Activated CD8-positive, alpha-beta T cell treated with anti-CD3 and anti-CD28 coated beads for 36 hours (primary cell): Measurements from ENCODE around the gene CFAP299. TPM values are rescaled to one million over a fixed set of nuclear protein-coding genes. Genes with fewer than 3 reads are reported as not detected.

Experiments used
- ATAC-seq: fragments of 200-7000 bp; cut with Tn5 transposase; one replicate; pipeline ENCODE4 v1.10.0; 2021; ENCODE audit warnings: mild to moderate bottlenecking, moderate library complexity
- CTCF ChIA-PET: fragments of 350-600 bp; sonication (Branson Sonifier 250); formaldehyde crosslinking; loops from one replicate; lab custom pipeline; 2021; ENCODE audit warnings: antibody characterized with exemption; lab: Charles Lee
- POLR2A ChIA-PET: fragments of 350-600 bp; sonication (Branson Sonifier 250); formaldehyde crosslinking; loops from one replicate; lab custom pipeline; 2021; ENCODE audit warnings: antibody characterized with exemption; lab: Charles Lee
- DNase-seq: peaks from one replicate; pipeline ENCODE4 v3.0.0-alpha.2; 2020
- H3K27ac Mint-ChIP-seq: one replicate; pipeline ENCODE4 v1.8.0; 2021; ENCODE audit warnings: mild to moderate bottlenecking, mixed read lengths
- H3K27me3 Mint-ChIP-seq: one replicate; pipeline ENCODE4 v1.8.0; 2021; ENCODE audit warnings: mixed read lengths
- H3K36me3 Mint-ChIP-seq: one replicate; pipeline ENCODE4 v1.8.0; 2021; ENCODE audit warnings: low read depth, mixed read lengths
- H3K4me1 Mint-ChIP-seq: one replicate; pipeline ENCODE4 v1.8.0; 2021; ENCODE audit warnings: low read depth, mixed read lengths
- H3K4me3 Mint-ChIP-seq: one replicate; pipeline ENCODE4 v1.8.0; 2021; ENCODE audit warnings: mild to moderate bottlenecking, moderate library complexity, mixed read lengths
- H3K9me3 Mint-ChIP-seq: one replicate; pipeline ENCODE4 v1.8.0; 2021; ENCODE audit warnings: mixed read lengths
- intact Hi-C: fragments of 100-400 bp; cut with micrococcal nuclease; formaldehyde crosslinking; loops from one replicate; pipeline ENCODE4 v1.10.0; 2022
- total RNA-seq, 2 experiments: library from RNA; stranded (reverse); gene quantifications; one replicate each; pipeline ENCODE4 v1.2.3, GENCODE V29; 2021
- TF ChIP-seq, protein P1 (sequence below): fragments of 200-600 bp; IDR thresholded peaks from one replicate; pipeline ENCODE4 v1.8.0; 2022; ENCODE audit warnings: antibody characterized with exemption, mild to moderate bottlenecking

Gene CFAP299
- total RNA-seq, 2 experiments from 2014 or later, result not detected

DNA sequence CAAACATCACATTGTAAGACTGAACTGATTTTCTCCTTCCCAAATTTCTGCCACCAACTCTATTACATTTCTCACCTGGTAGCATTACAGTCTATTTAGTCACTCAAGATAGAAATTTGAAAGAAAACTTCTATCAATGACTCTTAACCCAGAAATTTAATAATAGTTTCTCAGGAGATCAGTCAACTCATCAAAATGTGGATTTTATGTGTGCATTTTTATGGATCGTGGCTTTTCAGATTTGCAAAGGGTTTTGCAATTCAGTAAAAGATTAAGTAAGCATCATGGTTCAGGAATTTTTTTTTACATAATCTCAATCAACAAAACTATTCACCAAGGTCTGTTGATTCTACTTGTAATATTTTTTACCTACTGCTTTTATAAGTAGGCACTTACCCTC is 111.1 kb downstream of the CFAP299 start:
- no peaks in the 10 kb centered on the region for H3K27me3 Mint-ChIP-seq
- POLR2A ChIA-PET, result no interaction called here
- H3K27ac Mint-ChIP-seq, result no peak overlapping the region
- CTCF ChIA-PET, result no interaction called here
- TF ChIP-seq, protein P1, sequence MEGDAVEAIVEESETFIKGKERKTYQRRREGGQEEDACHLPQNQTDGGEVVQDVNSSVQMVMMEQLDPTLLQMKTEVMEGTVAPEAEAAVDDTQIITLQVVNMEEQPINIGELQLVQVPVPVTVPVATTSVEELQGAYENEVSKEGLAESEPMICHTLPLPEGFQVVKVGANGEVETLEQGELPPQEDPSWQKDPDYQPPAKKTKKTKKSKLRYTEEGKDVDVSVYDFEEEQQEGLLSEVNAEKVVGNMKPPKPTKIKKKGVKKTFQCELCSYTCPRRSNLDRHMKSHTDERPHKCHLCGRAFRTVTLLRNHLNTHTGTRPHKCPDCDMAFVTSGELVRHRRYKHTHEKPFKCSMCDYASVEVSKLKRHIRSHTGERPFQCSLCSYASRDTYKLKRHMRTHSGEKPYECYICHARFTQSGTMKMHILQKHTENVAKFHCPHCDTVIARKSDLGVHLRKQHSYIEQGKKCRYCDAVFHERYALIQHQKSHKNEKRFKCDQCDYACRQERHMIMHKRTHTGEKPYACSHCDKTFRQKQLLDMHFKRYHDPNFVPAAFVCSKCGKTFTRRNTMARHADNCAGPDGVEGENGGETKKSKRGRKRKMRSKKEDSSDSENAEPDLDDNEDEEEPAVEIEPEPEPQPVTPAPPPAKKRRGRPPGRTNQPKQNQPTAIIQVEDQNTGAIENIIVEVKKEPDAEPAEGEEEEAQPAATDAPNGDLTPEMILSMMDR, result no peak
- no peaks in the 10 kb centered on the region for H3K4me1 Mint-ChIP-seq
- ATAC-seq, result no peak
- no peak for DNase-seq
- intact Hi-C loops, result no loop called here
- no peak overlapping the region for H3K4me3 Mint-ChIP-seq
- peaks cover 2% of the 10 kb centered on the region for H3K36me3 Mint-ChIP-seq
- peaks cover 2% of the 10 kb centered on the region for H3K9me3 Mint-ChIP-seq

DNA sequence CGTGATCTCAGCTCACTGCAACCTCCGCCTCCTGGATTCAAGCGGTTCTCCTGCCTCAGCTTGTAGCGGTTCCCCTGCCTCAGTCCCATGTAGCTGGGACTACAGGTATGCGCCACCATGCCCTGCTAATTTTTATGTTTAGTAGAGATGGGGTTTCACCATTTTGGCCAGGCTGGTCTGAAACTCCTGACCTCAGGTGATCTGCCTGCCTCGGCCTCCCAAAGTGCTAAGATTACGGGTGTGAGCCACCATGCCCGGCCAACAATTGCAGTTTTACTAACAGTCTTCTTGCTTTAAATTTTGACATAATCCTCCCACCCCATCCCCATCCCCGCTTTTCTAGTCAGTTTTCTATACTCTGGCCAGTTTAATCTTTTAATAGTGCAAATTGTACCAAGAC is 112.0 kb downstream of the CFAP299 start:
- POLR2A ChIA-PET, result interaction anchor here (1.1 kb wide), 1 partner anchor 10 kb away, joined by 3 read pairs; no protein-coding TSS in a partner anchor
- CTCF ChIA-PET, result no interaction called here
- Mint-ChIP-seq H3K9me3 (peaks cover 3% of the 10 kb centered on the region), H3K4me1 (no peaks in the 10 kb centered on the region), H3K36me3 (peaks cover 2% of the 10 kb centered on the region), H3K27me3 (no peaks in the 10 kb centered on the region), H3K27ac (no peak overlapping the region), H3K4me3 (no peak overlapping the region)
- TF ChIP-seq, protein P1, result no peak
- intact Hi-C loops, result no loop called here
- DNase-seq (no peak), ATAC-seq (no peak)

DNA sequence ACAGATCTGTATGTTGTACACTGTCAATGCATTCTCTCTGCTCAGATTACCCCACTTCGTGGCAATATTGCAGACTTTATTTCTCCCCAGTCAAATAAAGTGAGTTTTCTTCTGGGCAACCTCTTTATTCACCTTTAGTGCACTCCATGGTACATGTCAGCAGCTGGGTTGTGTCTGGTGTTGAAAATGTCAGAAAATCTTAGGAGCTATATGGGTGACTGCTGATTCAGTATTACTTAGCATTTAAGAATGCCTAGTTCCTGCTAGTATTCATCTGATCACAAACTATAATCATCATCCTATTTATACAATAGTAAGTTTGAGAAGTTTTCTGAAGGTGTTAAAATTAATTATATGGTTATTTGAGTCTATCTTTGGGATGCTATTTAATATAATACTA is 112.5 kb downstream of the CFAP299 start:
- TF ChIP-seq, protein P1, result no peak
- DNase-seq (no peak), ATAC-seq (no peak)
- CTCF ChIA-PET, result no interaction called here
- POLR2A ChIA-PET, result interaction anchor here (1.1 kb wide), 1 partner anchor 11 kb away, joined by 3 read pairs; no protein-coding TSS in a partner anchor
- Mint-ChIP-seq H3K27me3 (no peaks in the 10 kb centered on the region), H3K36me3 (peaks cover 4% of the 10 kb centered on the region), H3K27ac (no peak overlapping the region), H3K9me3 (peaks cover 6% of the 10 kb centered on the region), H3K4me3 (no peak overlapping the region), H3K4me1 (no peaks in the 10 kb centered on the region)
- intact Hi-C loops, result no loop called here

DNA sequence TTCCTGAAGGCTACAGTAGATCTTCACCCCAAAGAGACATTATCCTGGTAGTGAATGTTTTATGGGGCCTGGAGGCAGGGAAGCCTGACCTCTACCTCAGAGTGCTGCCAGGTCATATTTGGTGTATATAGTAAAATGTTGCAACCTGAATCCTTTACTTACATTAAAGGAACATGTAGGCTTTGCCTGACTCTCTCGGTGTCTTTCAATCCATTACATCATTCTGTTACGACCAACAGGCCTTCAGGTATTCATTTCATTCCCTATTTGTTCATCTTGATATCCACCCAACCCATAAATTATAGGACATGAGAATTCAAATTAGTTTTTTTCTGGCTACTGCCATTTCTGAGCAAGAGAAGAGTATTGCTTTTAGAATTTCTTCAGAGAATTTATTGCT is 116.5 kb downstream of the CFAP299 start:
- CTCF ChIA-PET, result interaction anchor here (1.1 kb wide), 1 partner anchor 42 kb away, joined by 4 read pairs; no protein-coding TSS in a partner anchor
- no peak for ATAC-seq
- Mint-ChIP-seq H3K36me3 (peaks cover 2% of the 10 kb centered on the region), H3K27me3 (no peaks in the 10 kb centered on the region), H3K4me3 (no peak overlapping the region), H3K4me1 (no peaks in the 10 kb centered on the region), H3K9me3 (peaks cover 10% of the 10 kb centered on the region), H3K27ac (no peak overlapping the region)
- TF ChIP-seq, protein P1, result no peak
- DNase-seq, result no peak
- POLR2A ChIA-PET, result no interaction called here
- intact Hi-C loops, result no loop called here

DNA sequence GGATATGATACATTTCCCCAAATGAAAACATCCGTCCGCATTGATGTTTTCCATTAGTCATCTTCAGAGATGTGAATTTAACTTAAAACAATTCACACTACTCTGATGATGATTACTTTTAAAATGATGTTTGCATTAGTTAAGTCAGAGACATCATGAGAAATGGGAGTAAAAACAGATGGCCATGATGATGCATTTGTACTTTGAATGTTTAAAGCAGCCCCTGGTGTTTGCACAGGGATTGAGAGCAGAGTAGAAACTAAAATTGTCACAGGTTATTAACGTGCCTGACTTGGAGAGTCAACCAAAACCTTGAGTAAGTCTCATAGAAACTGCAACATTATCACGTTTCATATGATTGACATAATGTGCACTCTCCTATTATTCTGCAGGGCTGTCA is 117.2 kb downstream of the CFAP299 start:
- Mint-ChIP-seq H3K9me3 (peaks cover 10% of the 10 kb centered on the region), H3K27ac (no peak overlapping the region), H3K36me3 (peaks cover 2% of the 10 kb centered on the region), H3K4me3 (no peak overlapping the region), H3K27me3 (no peaks in the 10 kb centered on the region), H3K4me1 (no peaks in the 10 kb centered on the region)
- CTCF ChIA-PET, result no interaction called here
- TF ChIP-seq, protein P1, result no peak
- intact Hi-C loops, result no loop called here
- POLR2A ChIA-PET, result no interaction called here
- ATAC-seq (no peak), DNase-seq (no peak)
